ENCODE data around the gene SPON2.

DNA sequence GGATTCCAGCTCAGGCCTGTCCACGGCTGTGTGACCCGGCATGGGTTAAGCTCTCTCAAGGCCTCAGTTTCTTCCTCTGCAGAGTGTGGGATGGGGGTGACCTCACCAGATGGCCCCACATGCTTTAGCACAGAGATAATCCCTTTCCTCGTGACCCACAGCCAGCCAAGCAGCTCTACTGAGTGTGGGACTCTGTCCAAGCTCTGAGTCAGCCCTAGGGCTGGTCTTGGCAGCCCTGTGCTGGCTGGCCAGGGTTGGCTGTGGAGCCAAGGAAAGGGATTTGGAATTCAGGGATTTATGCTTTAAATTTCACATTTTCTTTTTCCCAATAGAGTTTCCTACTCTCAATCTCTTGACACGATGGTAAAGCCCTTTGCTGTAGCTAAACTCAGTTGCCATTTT is 19.7 kb upstream of the SPON2 start:
- TF ChIP-seq ZC3H10 (CRISPR knock-in tag; IDR thresholded peaks at IDR 0.05) (0 out of 2 replicates have a peak, but pooled peaks have one; percentile 41), ZFP3 (CRISPR knock-in tag; IDR thresholded peaks at IDR 0.05) (no peak), ZNF565 (CRISPR knock-in tag; conservative IDR thresholded peaks at IDR 0.05; ENCODE audit: low read depth) (no peak), CSDC2 (CRISPR knock-in tag; IDR thresholded peaks at IDR 0.05) (no peak), PATZ1 (CRISPR knock-in tag; IDR thresholded peaks at IDR 0.05; ENCODE audit: borderline replicate concordance) (no peak)
